Measurements from ENCODE around the gene TUBE1.
"Not testable (repeated sequence)": the region's sequence is repeated elsewhere in the genome, so short reads cannot be mapped to it uniquely, and the experiment has no call there.

Gene TUBE1

DNA sequence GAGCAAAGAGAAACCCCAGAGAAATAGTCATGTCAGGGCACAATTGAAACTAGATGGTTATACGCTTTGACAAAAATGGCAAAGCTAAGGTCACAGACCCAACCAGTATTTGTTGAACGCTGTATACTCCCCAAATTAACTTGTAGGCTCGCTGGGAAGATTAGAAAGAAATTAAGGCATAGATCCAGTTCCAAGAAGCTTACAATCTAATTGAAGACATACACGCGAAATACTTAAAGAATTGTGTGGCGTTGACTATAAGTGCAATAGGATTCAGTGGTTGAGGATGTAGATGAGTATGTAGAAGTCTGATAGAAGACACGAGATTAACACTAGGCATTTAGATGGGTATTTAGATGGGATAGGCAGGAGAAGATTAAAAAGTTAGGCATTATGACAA is 634 bp upstream of the TUBE1 start:
- Mint-ChIP-seq H3K9me3 (no peaks in the 10 kb centered on the region), H3K4me3 (no peak overlapping the region), H3K4me1 (no peaks in the 10 kb centered on the region), H3K27me3 (peaks cover 18% of the 10 kb centered on the region), H3K36me3 (peaks cover 6% of the 10 kb centered on the region), H3K27ac (no peak overlapping the region)
- no peak for ATAC-seq

DNA sequence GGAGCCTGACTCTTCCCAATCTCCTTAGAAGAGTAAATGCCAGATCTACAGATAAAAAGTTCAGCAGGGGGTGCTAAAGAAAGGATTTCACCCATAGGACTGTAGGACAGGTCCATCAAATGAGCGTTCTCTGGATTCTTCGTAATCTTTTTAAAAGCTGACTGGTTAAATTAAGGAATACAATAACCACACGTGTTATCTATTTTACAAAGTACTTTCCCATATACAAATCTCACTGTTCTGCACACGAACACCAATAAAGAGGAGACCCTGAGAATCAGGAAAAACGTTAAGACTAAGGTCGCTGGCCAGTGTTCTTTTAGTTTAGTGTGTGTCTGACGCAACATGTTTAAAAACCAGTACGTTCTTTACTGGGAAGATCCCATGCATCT is 542 bp downstream of the TUBE1 start:
- peak; percentile 49 for ATAC-seq
- Mint-ChIP-seq H3K9me3 (no peaks in the 10 kb centered on the region), H3K27ac (no peak overlapping the region), H3K4me1 (no peaks in the 10 kb centered on the region), H3K27me3 (peaks cover 13% of the 10 kb centered on the region), H3K36me3 (peaks cover 16% of the 10 kb centered on the region), H3K4me3 (no peak overlapping the region)

DNA sequence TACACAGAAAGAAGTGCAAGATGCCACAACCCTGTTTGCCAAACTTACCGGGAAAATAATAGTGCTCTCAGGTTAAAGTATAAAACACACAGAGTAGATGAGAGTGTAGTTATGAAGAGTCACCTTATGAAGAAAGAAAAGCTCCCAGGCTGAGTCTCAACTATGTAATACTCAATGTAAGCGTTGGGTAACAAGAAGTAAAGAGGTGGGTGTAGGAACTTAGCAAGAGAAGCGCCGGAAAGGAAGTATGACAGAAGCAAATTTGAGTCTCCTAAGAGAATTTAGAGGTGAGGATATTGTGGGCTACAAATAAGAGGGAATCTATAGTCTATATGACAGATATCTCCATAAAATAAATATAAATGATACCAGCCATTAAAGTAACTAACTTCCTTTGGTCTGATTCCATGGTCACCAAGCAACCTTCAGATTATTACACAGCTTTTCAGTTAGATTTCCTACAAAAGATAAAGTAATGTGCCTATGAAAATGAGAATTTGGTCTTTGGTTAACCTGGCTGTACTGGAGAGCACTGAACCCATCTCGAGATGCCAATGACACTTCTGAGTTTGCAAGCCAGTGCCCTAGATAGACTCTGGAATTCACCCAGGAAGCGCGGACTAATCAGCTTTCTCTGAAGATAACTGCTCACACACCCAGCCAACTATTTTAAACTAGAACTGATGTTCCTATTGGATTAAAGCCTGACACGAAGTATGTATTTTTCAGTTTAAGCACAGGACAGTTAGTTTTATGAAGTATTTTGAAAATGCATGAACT is 1.8 kb downstream of the TUBE1 start:
- Mint-ChIP-seq H3K9me3 (no peaks in the 10 kb centered on the region), H3K36me3 (peaks cover 21% of the 10 kb centered on the region), H3K4me3 (no peak overlapping the region), H3K27me3 (peaks cover 8% of the 10 kb centered on the region), H3K4me1 (no peaks in the 10 kb centered on the region), H3K27ac (no peak overlapping the region)
- ATAC-seq: no peak

DNA sequence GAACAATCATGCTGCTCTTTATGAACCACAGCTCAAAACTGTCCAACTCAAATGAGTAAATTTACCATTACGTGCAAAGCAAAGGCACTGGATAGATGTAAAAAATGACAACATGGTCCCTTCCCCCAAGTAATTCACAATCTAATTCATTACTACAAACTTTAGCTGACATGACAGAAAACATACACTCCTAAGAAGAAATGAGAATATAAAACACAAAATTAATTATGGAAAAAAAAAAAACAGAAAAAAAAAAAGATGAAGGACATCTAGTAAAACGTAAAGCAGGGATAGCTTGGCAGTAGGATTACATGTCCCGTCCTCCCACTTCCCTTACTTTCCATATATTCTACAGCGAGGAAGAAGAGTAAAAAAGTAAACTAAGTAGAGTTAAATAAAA is 5.7 kb downstream of the TUBE1 start:
- peaks cover 27% of the 10 kb centered on the region for H3K36me3 Mint-ChIP-seq
- ATAC-seq: no peak
- H3K27me3 Mint-ChIP-seq: no peaks in the 10 kb centered on the region
- no peaks in the 10 kb centered on the region for H3K9me3 Mint-ChIP-seq
- H3K4me3 Mint-ChIP-seq: no peak overlapping the region
- no peak overlapping the region for H3K27ac Mint-ChIP-seq
- no peaks in the 10 kb centered on the region for H3K4me1 Mint-ChIP-seq

DNA sequence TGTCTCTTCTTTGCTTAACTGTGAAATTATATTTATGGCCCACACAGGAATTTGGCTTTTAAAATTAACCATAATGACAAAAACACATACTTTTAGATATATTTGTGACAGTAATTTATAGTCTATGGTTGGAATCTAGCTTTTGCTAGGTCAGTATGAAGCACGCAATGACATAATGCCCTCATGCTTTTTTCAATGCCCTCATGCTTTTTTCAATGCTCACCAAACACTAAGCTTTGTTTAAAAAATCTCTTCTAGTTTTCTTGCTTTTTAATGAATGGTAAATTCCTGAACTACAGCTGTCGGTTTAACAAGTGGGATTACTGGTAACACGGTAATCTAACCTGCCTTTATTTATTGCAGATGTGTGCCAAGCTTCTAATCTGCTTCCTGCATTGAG is 20.7 kb downstream of the TUBE1 start:
- no peak for ATAC-seq
- H3K4me1 Mint-ChIP-seq: no peaks in the 10 kb centered on the region
- H3K27ac Mint-ChIP-seq: no peak overlapping the region
- no peaks in the 10 kb centered on the region for H3K27me3 Mint-ChIP-seq
- H3K9me3 Mint-ChIP-seq: no peaks in the 10 kb centered on the region
- no peak overlapping the region for H3K4me3 Mint-ChIP-seq
- peaks cover 5% of the 10 kb centered on the region for H3K36me3 Mint-ChIP-seq

DNA sequence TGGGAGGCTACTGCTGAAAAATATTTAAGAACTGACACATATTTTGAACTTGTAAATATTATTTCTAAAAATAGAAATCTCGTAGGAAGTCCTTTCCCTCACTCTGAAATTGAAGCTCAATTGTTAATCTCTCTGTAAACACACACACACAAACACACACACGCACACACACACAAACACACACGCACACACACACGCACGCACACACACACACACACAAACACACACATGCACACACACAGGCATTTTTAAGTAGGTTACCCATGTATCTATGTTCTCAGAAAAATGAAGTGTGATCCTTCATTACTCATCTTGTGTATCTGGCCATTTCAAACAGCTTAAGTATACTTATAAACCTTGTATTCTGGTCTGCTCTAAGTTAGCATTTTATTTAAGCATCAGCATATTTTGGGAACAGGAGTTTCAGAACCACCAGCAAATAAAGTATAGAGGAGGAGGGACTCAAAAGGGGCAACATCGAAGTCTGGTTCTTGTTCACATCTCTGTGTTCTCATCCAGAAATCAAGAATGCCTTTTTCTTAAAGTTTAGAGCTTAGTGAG is 21.8 kb downstream of the TUBE1 start:
- H3K27ac Mint-ChIP-seq: no peak overlapping the region

DNA sequence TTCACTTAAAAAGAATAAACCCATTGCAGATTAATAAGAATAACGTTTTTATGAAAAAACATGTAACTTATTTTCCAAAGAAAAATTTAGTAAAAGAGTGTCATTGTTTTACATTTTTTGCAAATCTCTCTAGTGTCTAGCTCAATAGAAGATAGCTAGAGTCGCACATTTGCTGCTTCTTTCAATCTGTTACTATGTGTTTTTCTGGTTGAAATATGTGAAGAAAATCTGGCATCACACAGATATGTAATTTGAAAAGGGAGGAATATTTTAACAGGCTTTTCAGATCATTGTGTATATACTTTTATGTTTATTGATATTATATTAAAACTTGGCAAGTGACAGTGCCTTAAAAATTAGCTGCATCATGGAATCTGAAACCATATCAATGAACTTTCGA is 24.3 kb downstream of the TUBE1 start:
- H3K27ac Mint-ChIP-seq: no peak overlapping the region
- H3K9me3 Mint-ChIP-seq: no peaks in the 10 kb centered on the region
- H3K4me1 Mint-ChIP-seq: no peaks in the 10 kb centered on the region
- no peaks in the 10 kb centered on the region for H3K27me3 Mint-ChIP-seq
- H3K36me3 Mint-ChIP-seq: no peaks in the 10 kb centered on the region
- H3K4me3 Mint-ChIP-seq: no peak overlapping the region
- no peak for ATAC-seq

More for the DNA sequence above, 21.8 kb downstream of the TUBE1 start:
- no peaks in the 10 kb centered on the region for H3K4me1 Mint-ChIP-seq
- no peaks in the 10 kb centered on the region for H3K9me3 Mint-ChIP-seq
- H3K36me3 Mint-ChIP-seq: peaks cover 5% of the 10 kb centered on the region
- no peak overlapping the region for H3K4me3 Mint-ChIP-seq
- ATAC-seq: no peak
- H3K27me3 Mint-ChIP-seq: no peaks in the 10 kb centered on the region

DNA sequence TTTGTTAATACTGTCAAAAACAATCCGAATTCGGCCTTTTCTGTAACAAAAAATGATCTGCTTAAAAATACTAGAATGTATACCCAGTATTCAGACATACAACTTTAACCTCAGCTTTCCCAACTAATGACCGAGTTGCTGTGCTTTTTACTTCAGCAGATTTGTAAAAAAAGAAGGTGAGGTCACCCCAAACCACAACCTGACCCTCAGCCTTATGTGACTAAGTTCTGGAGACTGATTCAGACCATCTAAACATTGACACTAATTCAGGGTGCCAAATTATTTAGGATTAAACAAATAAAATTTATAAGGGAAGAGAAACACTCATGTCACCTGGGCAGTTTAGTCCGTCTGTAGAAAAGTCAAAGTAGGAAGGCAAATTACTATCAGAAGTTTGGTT is 25.7 kb downstream of the TUBE1 start:
- Mint-ChIP-seq H3K27ac (no peak overlapping the region), H3K4me3 (no peak overlapping the region), H3K4me1 (no peaks in the 10 kb centered on the region), H3K36me3 (no peaks in the 10 kb centered on the region), H3K27me3 (no peaks in the 10 kb centered on the region), H3K9me3 (no peaks in the 10 kb centered on the region)
- ATAC-seq: no peak

DNA sequence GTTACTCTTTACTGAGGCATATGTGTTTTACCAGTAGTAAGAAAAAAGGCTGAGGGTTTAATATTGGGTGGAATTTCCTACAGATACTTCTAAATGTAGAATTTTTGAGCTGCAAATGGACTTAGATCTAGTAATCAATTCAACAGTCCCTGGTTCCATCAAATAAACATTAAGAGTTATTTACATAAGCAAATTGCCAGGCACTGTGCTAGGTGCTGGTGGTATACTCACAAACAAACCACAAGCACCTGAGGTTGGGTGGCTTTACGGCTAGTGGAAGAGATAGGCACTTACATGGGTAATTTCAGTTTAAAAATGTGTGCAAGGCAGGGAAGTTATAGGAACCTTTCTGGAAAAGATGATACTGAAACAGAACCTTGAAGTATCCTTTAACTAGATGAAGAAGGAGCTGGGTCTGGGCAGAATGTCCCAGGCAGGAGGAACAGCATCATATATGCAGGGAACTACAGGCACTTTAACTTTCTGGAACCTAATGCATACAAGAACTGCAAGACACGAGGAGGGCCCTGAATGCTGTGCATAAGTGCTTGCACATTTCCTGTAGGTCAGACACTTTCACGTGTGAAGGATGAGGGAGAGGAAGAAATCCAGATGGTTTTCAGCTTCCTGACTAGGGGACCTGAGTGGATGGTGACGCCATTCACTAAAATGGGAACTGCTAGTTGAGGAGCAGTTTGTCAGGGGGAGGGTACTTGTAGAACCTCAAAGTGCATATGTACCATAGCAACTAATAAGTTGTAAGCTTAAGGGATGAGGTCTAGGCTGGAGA is 28.8 kb downstream of the TUBE1 start:
- H3K4me3 Mint-ChIP-seq: no peak overlapping the region
- H3K27me3 Mint-ChIP-seq: no peaks in the 10 kb centered on the region
- no peaks in the 10 kb centered on the region for H3K36me3 Mint-ChIP-seq
- no peak for ATAC-seq
- no peak overlapping the region for H3K27ac Mint-ChIP-seq
- H3K9me3 Mint-ChIP-seq: no peaks in the 10 kb centered on the region
- H3K4me1 Mint-ChIP-seq: no peaks in the 10 kb centered on the region

DNA sequence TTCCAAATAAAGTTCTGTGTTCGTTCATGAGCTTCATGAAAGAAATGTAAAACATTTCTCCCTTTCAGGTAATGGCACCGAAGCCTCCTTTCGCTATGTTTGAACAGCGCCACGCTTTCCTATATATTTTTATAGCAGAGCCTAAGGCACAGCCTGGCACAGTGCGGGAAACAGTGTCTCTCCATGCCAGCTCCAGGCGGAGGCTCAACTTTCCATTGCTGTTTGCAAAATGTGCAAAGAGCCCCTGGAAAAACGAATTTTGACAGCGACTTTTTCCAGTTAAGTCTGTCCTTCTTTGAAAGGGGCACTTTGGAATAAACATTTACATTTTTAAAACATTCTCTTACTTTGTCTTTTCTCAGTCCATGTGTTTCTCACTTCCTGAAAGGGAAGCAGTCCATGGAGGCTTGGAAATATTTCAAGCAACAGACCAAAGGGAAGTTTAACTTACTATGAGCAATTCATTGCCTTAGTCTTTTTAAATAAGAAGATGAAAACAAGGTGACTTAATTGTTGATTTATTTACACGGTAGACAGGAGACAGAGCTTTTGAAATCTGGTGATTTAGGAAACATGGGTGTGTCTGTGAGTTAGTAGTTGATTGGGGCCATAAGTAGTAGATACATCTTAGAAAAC is 32.6 kb downstream of the TUBE1 start:
- no peaks in the 10 kb centered on the region for H3K4me1 Mint-ChIP-seq
- no peaks in the 10 kb centered on the region for H3K27me3 Mint-ChIP-seq
- H3K9me3 Mint-ChIP-seq: no peaks in the 10 kb centered on the region
- H3K27ac Mint-ChIP-seq: no peak overlapping the region
- no peak overlapping the region for H3K4me3 Mint-ChIP-seq
- no peak for ATAC-seq
- no peaks in the 10 kb centered on the region for H3K36me3 Mint-ChIP-seq

DNA sequence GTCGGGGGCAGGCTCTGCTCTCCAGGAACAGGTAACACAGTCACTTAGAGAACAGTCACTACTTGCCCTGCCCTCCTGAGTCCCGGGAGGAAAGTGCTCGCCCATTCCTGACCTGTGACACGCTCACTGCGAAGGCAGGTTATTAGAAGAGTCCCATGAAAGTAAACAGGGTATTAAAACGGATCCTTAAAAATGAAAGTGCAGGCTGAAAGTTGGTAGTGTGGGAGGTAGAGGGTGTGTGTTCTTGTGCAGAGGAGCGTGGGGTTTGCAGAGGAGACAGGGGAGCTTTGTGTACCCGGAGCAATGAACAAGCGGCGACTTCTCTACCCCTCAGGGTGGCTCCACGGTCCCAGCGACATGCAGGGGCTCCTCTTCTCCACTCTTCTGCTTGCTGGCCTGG is 33.3 kb downstream of the TUBE1 start, which contains the start of gene CCN6:
Gene CCN6, plus strand, starts transcription at position 104 of the 400 bp plus-strand sequence. Its CDS starts 254 bp downstream, at position 358.
- Mint-ChIP-seq H3K36me3 (no peaks in the 10 kb centered on the region), H3K4me3 (no peak within 1 kb of the TSS), H3K9me3 (no peaks in the 10 kb centered on the region), H3K4me1 (no peaks in the 10 kb centered on the region), H3K27me3 (no peaks in the 10 kb centered on the region), H3K27ac (no peak within 1 kb of the TSS)
- ATAC-seq: no peak

DNA sequence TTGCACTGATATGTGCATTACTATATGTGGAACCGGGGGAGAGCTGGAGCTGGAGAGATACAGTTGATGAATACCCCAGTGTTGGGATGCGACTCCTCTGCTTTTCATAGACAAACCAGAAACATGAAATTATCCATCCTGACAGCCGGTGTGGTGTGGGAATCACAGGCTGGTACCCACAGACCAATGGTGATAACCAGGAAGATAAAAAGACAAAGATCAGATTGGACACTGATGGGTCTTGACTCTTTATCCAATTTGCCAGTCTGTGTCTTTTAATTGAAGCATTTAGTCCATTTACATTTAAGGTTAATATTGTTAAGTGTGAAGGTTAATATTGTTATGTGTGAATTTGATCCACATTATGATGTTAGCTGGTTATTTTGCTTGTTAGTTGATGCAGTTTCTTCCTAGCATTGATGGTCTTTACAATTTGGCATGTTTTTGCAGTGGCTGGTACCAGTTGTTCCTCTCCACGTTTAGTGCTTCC is 36.0 kb downstream of the TUBE1 start:
- not testable (repeated sequence) for H3K9me3 Mint-ChIP-seq, H3K27me3 Mint-ChIP-seq, ATAC-seq, H3K4me1 Mint-ChIP-seq, H3K27ac Mint-ChIP-seq, H3K4me3 Mint-ChIP-seq, H3K36me3 Mint-ChIP-seq

DNA sequence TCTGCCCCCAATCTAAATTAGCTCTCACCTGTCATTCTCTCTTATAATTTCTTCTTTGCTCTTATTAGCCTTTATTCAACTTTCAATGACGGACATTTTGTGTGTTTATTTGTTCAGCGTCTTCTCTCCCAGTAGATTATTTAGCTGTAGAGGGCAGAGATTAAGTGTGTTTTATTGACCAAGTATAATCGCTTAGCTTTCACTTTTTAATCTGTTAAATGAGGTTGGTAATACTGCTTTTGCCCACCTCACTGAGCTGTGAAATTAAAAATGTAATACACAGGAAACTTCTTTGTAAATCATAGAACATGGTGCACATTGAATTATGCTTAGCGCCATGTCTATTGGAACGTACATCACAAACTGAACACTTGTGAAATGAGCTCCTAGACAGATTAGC is 36.9 kb downstream of the TUBE1 start:
- Mint-ChIP-seq H3K4me3 (no peak overlapping the region), H3K27ac (no peak overlapping the region), H3K36me3 (no peaks in the 10 kb centered on the region), H3K9me3 (no peaks in the 10 kb centered on the region), H3K4me1 (no peaks in the 10 kb centered on the region), H3K27me3 (no peaks in the 10 kb centered on the region)
- no peak for ATAC-seq

DNA sequence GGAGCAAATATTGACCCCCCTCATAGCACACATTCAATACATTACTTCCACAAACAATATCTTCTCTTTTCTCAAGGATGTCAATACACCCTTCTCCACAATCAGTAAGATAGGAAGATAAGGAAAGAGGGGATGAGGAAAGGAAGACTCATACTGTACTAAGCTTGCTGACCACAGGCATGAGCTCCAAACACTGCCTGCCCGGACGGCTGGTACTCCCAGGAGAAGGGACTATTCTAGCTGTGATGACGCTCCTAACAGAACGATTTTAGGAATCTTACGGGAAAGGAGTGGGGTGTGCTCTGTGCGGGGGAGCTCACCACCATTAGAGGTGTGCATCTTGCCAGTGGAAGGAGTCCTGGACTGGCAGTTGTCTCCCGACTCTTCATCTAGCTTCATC is 37.3 kb downstream of the TUBE1 start:
- H3K36me3 Mint-ChIP-seq: no peaks in the 10 kb centered on the region
- no peak for ATAC-seq
- H3K4me3 Mint-ChIP-seq: no peak overlapping the region
- no peaks in the 10 kb centered on the region for H3K27me3 Mint-ChIP-seq
- no peaks in the 10 kb centered on the region for H3K9me3 Mint-ChIP-seq
- no peak overlapping the region for H3K27ac Mint-ChIP-seq
- no peaks in the 10 kb centered on the region for H3K4me1 Mint-ChIP-seq

DNA sequence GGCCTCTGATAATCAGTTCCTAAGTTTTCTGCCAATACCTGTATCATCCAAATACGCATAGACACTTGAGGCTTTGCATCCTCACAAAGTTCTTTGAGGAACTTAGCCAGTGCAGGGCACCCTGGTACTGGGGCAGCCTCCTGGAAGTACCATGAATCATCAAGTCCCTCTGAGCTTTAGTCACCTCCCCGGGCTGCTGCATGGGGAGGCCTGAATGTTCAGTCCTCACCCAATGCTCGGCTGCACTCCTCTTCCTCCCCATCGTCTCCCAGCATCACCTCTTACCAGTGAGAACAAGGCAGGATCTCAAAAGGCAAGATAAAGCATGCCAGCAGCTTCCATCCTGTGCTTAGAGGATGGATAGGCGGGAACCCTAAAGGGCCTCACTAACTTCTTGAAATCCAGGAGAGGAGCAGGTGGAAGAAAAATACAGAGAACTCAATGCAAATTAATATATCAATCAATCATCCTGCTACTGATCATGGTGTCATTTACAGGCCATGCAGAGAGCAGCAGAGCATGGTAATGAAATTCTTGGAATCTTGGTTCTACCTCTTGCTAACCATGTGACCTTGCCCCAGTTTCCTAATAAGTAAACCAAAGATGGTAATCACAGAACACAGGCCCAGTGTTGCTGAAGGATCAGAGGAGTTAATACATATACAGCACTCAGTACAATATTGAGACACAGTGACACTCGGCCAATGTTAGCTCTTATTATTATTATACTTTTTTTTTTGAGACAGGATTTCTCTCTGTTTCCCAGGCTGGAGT is 38.1 kb downstream of the TUBE1 start:
- ATAC-seq: no peak
- Mint-ChIP-seq H3K27me3 (no peaks in the 10 kb centered on the region), H3K4me3 (no peak overlapping the region), H3K36me3 (no peaks in the 10 kb centered on the region), H3K27ac (no peak overlapping the region), H3K9me3 (no peaks in the 10 kb centered on the region), H3K4me1 (no peaks in the 10 kb centered on the region)

All from stimulated activated memory B cell treated with anti-CD40 and anti-IgM and Interleukin-4, amounts not matched to agents 10 μg/mL and 1 μg/mL and 100 μg/mL, for 72 hours (primary cell).